IMR-90 (cell line): Measurements from ENCODE around the gene ATG14. TPM values are rescaled to one million over a fixed set of nuclear protein-coding genes. Genes with fewer than 3 reads are reported as not detected.

Experiments
- ATAC-seq: fragments of 200-7000 bp; cut with Tn5 transposase; 2 replicates; pipeline ENCODE4 v1.9.1; 2020; ENCODE audit warnings: low read depth, mild to moderate bottlenecking, moderate library complexity
- BruUV-seq: library from RNA; stranded (reverse); fragments of 400-500 nt; replicated peaks from 2 replicates; lab custom pipeline; 2021; lab: Mats Ljungman, UMichigan
- CTCF ChIA-PET: fragments of 300-600 bp; formaldehyde crosslinking; extraction: SDS; loops from one replicate; lab custom pipeline; 2021; ENCODE audit warnings: antibody characterized with exemption; lab: Yijun Ruan, JAX
- POLR2A ChIA-PET: fragments of 300-600 bp; sonication (Branson Sonifier 250); formaldehyde crosslinking; loops from one replicate; lab custom pipeline; 2022; ENCODE audit warnings: antibody characterized with exemption; ENCODE audit not compliant: unreplicated experiment; lab: Charles Lee
- DNase-seq: peaks from one replicate; pipeline ENCODE4 v3.0.0; 2013
- H2AFZ ChIP-seq: replicated peaks from 2 replicates; pipeline ENCODE3; 2013; ENCODE audit warnings: low read length, mild to moderate bottlenecking; ENCODE audit not compliant: poor library complexity
- H2AK5ac ChIP-seq: 2 replicates; pipeline ENCODE4 v1.6.1; 2013; ENCODE audit warnings: low read depth, low read length, inconsistent platforms
- H2AK9ac ChIP-seq: replicated peaks from 2 replicates; pipeline ENCODE3; 2013; ENCODE audit warnings: mild to moderate bottlenecking, low read depth, low read length, moderate library complexity; ENCODE audit not compliant: poor library complexity
- H2BK120ac ChIP-seq: 2 replicates; pipeline ENCODE4 v1.6.1; 2013; ENCODE audit warnings: low read depth, low read length, inconsistent platforms
- H2BK15ac ChIP-seq: 3 replicates; pipeline ENCODE4 v1.6.1; 2013; ENCODE audit warnings: low read depth, low read length, inconsistent platforms
- H2BK20ac ChIP-seq: 2 replicates; pipeline ENCODE4 v1.6.1; 2013; ENCODE audit warnings: low read depth, mild to moderate bottlenecking, inconsistent platforms, low read length, moderate library complexity
- H2BK5ac ChIP-seq: 2 replicates; pipeline ENCODE4 v1.6.1; 2013; ENCODE audit warnings: mild to moderate bottlenecking, low read depth, low read length, inconsistent platforms; ENCODE audit not compliant: poor library complexity, severe bottlenecking
- H3K14ac ChIP-seq: replicated peaks from 2 replicates; pipeline ENCODE4 v1.6.1; 2013; ENCODE audit warnings: low read depth, low read length, inconsistent platforms
- H3K18ac ChIP-seq: 2 replicates; pipeline ENCODE4 v1.6.1; 2013; ENCODE audit warnings: low read depth, low read length, control low read depth
- H3K23ac ChIP-seq: 2 replicates; pipeline ENCODE4 v1.6.1; 2013; ENCODE audit warnings: low read depth, low read length, inconsistent platforms
- H3K27ac ChIP-seq: 2 replicates; pipeline ENCODE4 v1.5.1; 2013; ENCODE audit warnings: mild to moderate bottlenecking, control low read depth, low read length; ENCODE audit not compliant: insufficient read depth
- H3K27me3 ChIP-seq: 2 replicates; pipeline ENCODE4 v1.6.1; 2013; ENCODE audit warnings: low read length; ENCODE audit not compliant: control insufficient read depth, insufficient read depth
- H3K36me3 ChIP-seq: 2 replicates; pipeline ENCODE4 v1.6.1; 2013; ENCODE audit warnings: low read length, mixed read lengths; ENCODE audit not compliant: control insufficient read depth, insufficient read depth
- H3K4ac ChIP-seq: 2 replicates; pipeline ENCODE4 v1.6.1; 2013; ENCODE audit warnings: low read depth, low read length, inconsistent platforms
- H3K4me1 ChIP-seq: 2 replicates; pipeline ENCODE4 v1.6.1; 2013; ENCODE audit warnings: low read length, mixed read lengths; ENCODE audit not compliant: control insufficient read depth, insufficient read depth
- H3K4me2 ChIP-seq: 2 replicates; pipeline ENCODE4 v1.6.1; 2013; ENCODE audit warnings: low read depth, mild to moderate bottlenecking, control low read depth, low read length, moderate library complexity
- H3K4me3 ChIP-seq: 2 replicates; pipeline ENCODE4 v1.5.1; 2013; ENCODE audit warnings: low read depth, mild to moderate bottlenecking, control low read depth, low read length, moderate library complexity; ENCODE audit not compliant: insufficient read depth
- H3K56ac ChIP-seq: 2 replicates; pipeline ENCODE4 v1.6.1; 2013; ENCODE audit warnings: low read length, inconsistent platforms; ENCODE audit not compliant: insufficient read depth; ENCODE audit errors: extremely low read depth
- H3K79me1 ChIP-seq, 2 experiments: 2 replicates each; pipeline ENCODE4 v1.6.1; 2013; ENCODE audit warnings: low read length in 2 of 2, inconsistent platforms in 1 of 2, low read depth in 1 of 2
- H3K9ac ChIP-seq: 2 replicates; pipeline ENCODE4 v1.6.1; 2013; ENCODE audit warnings: low read depth, low read length, control low read depth
- H3K9me1 ChIP-seq: 2 replicates; pipeline ENCODE4 v1.6.1; 2013; ENCODE audit warnings: low read length, inconsistent platforms; ENCODE audit not compliant: insufficient read depth
- H3K9me3 ChIP-seq: 2 replicates; pipeline ENCODE4 v1.6.1; 2013; ENCODE audit warnings: low read length; ENCODE audit not compliant: control insufficient read depth, insufficient read depth
- H4K20me1 ChIP-seq: 2 replicates; pipeline ENCODE4 v1.6.1; 2013; ENCODE audit warnings: low read length, inconsistent platforms; ENCODE audit not compliant: insufficient read depth
- H4K5ac ChIP-seq: 2 replicates; pipeline ENCODE4 v1.6.1; 2013; ENCODE audit warnings: mild to moderate bottlenecking, low read depth, low read length, control low read depth
- H4K8ac ChIP-seq, 2 experiments: 2 replicates each; pipeline ENCODE4 v1.6.1; 2013; ENCODE audit warnings: low read depth in 2 of 2, low read length in 2 of 2, control low read depth in 1 of 2, inconsistent platforms in 1 of 2
- H4K91ac ChIP-seq: 2 replicates; pipeline ENCODE4 v1.6.1; 2013; ENCODE audit warnings: low read depth, low read length, inconsistent platforms; ENCODE audit not compliant: insufficient read depth
- BHLHE40 ChIP-seq: fragments of 150-350 bp; IDR thresholded peaks from 2 replicates; pipeline ENCODE4 v1.6.1; 2016; ENCODE audit warnings: mild to moderate bottlenecking, low read depth, low read length
- CHD1 ChIP-seq: IDR thresholded peaks from 2 replicates; pipeline ENCODE4 v1.6.1; 2012; ENCODE audit warnings: low read depth, low read length, improper control_type of control experiment
- ELK1 ChIP-seq: fragments of 150-350 bp; IDR thresholded peaks from 2 replicates; pipeline ENCODE4 v1.6.1; 2016; ENCODE audit warnings: low read depth, mild to moderate bottlenecking, low read length, moderate library complexity, borderline replicate concordance
- FOS ChIP-seq: fragments of 150-350 bp; IDR thresholded peaks from 2 replicates; pipeline ENCODE4 v1.6.1; 2016; ENCODE audit warnings: low read depth, low read length
- MAFK ChIP-seq: IDR thresholded peaks from 2 replicates; pipeline ENCODE4 v1.6.1; 2012; ENCODE audit warnings: low read depth, low read length, improper control_type of control experiment
- MAZ ChIP-seq: IDR thresholded peaks from 2 replicates; pipeline ENCODE4 v1.6.1; 2012; ENCODE audit warnings: low read depth, mild to moderate bottlenecking, low read length, improper control_type of control experiment, moderate library complexity, borderline replicate concordance
- MXI1 ChIP-seq: IDR thresholded peaks from 2 replicates; pipeline ENCODE4 v1.6.1; 2012; ENCODE audit warnings: low read depth, mild to moderate bottlenecking, low read length, moderate library complexity, borderline replicate concordance
- NFE2L2 ChIP-seq: fragments of 150-350 bp; IDR thresholded peaks from 2 replicates; pipeline ENCODE4 v1.6.1; 2016; ENCODE audit warnings: low read depth, mild to moderate bottlenecking, low read length
- RAD21 ChIP-seq: IDR thresholded peaks from 2 replicates; pipeline ENCODE4 v1.6.1; 2012; ENCODE audit warnings: low read length, improper control_type of control experiment
- RCOR1 ChIP-seq: IDR thresholded peaks from 2 replicates; pipeline ENCODE4 v1.6.1; 2012; ENCODE audit warnings: mild to moderate bottlenecking, low read length, improper control_type of control experiment; ENCODE audit not compliant: insufficient replicate concordance
- RFX5 ChIP-seq: IDR thresholded peaks from 2 replicates; pipeline ENCODE4 v1.8.0; 2012; ENCODE audit warnings: low read depth, mild to moderate bottlenecking, low read length, moderate library complexity
- SMC3 ChIP-seq: fragments of 150-350 bp; IDR thresholded peaks from 2 replicates; pipeline ENCODE4 v1.6.1; 2016; ENCODE audit warnings: low read depth, mild to moderate bottlenecking, antibody characterized with exemption, low read length, moderate library complexity
- USF2 ChIP-seq: fragments of 150-350 bp; IDR thresholded peaks from 2 replicates; pipeline ENCODE4 v1.6.1; 2017; ENCODE audit warnings: mild to moderate bottlenecking, antibody characterized with exemption, low read length, low read depth
- WGBS, 2 experiments: methylation state at CpG; one replicate each; pipeline versions ENCODE4 v1.1.5 to v1.1.7; 2013; ENCODE audit warnings: missing lambda C conversion rate in 2 of 2; ENCODE audit not compliant: insufficient read length in 1 of 2; ENCODE audit errors: extremely low coverage in 2 of 2; 5-methylcytosine and 5-hydroxymethylcytosine counted together
- dilution Hi-C: fragments of 300-500 bp; cut with HindIII; formaldehyde crosslinking; loops from one replicate; pipeline ENCODE4 v1.14.3; 2018; ENCODE audit warnings: low sequenced_read_pairs; ENCODE audit not compliant: unreplicated experiment
- in situ Hi-C: fragments of 300-500 bp; cut with MboI; formaldehyde crosslinking; loops from 3 replicates; pipeline ENCODE4 v1.14.3; 2019; ENCODE audit warnings: low sequenced_read_pairs, inconsistent platforms, mixed read lengths
- intact Hi-C: fragments of 100-400 bp; cut with micrococcal nuclease; formaldehyde crosslinking; loops from 2 replicates; pipeline ENCODE4 v1.10.0; 2022
- polyA plus RNA-seq, 3 experiments: library from polyadenylated mRNA; depleted of rRNA; stranded (reverse); fragments of >200 nt; gene quantifications; 2 replicates each; pipeline ENCODE4 v1.2.3, GENCODE V29; 2012; ENCODE audit warnings: low replicate concordance in 1 of 3
- total RNA-seq: library from RNA; depleted of rRNA; stranded (reverse); fragments of >200 nt; gene quantifications from 2 replicates; pipeline ENCODE4 v1.2.3, GENCODE V29; 2012
- TF ChIP-seq, protein P1 (sequence below): conservative IDR thresholded peaks from 2 replicates; pipeline ENCODE4 v1.5.1; 2012; ENCODE audit warnings: mild to moderate bottlenecking, low read depth, low read length, improper control_type of control experiment

Gene ATG14
- total and polyA plus RNA-seq, 2 of the 4 experiments (the other 2 are of a cell fraction), result 5.0 to 12.4 TPM

- Histone ChIP-seq H2AK9ac (no peak overlapping the region), H2BK15ac (no peak overlapping the region), H4K91ac (no peak overlapping the region), H4K20me1 (no peaks in the 10 kb centered on the region), H4K8ac (no peak overlapping the region), H3K27me3 (peaks cover 12% of the 10 kb centered on the region), H2AK5ac (no peak overlapping the region), H2AFZ (no peak overlapping the region), H3K9ac (no peak overlapping the region), H3K14ac (no peak overlapping the region), H2BK20ac (no peak overlapping the region), H3K56ac (no peak overlapping the region), H2BK5ac (no peak overlapping the region), H3K4me1 (no peaks in the 10 kb centered on the region), H3K9me1 (no peaks in the 10 kb centered on the region), H3K4ac (no peak overlapping the region), H3K79me1 (no peaks in the 10 kb centered on the region), H3K36me3 (no peaks in the 10 kb centered on the region), H3K18ac (no peak overlapping the region), H3K9me3 (no peaks in the 10 kb centered on the region), H2BK120ac (no peak overlapping the region), H3K4me2 (no peak overlapping the region), H3K23ac (no peak overlapping the region), H3K4me3 (no peak overlapping the region), H3K27ac (no peak overlapping the region), H4K5ac (no peak overlapping the region)
- ChIA-PET CTCF (interaction anchor here (1.7 kb wide), 1 partner anchor 19 kb away, joined by 12 read pairs; no protein-coding TSS in a partner anchor), POLR2A (no interaction called here)
- no peak for TF ChIP-seq MXI1
- no peak for TF ChIP-seq MAFK
- TF ChIP-seq, protein P1, sequence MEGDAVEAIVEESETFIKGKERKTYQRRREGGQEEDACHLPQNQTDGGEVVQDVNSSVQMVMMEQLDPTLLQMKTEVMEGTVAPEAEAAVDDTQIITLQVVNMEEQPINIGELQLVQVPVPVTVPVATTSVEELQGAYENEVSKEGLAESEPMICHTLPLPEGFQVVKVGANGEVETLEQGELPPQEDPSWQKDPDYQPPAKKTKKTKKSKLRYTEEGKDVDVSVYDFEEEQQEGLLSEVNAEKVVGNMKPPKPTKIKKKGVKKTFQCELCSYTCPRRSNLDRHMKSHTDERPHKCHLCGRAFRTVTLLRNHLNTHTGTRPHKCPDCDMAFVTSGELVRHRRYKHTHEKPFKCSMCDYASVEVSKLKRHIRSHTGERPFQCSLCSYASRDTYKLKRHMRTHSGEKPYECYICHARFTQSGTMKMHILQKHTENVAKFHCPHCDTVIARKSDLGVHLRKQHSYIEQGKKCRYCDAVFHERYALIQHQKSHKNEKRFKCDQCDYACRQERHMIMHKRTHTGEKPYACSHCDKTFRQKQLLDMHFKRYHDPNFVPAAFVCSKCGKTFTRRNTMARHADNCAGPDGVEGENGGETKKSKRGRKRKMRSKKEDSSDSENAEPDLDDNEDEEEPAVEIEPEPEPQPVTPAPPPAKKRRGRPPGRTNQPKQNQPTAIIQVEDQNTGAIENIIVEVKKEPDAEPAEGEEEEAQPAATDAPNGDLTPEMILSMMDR, result no peak
- no peak for TF ChIP-seq FOS
- TF ChIP-seq RAD21, result no peak
- no peak for TF ChIP-seq MAZ
- TF ChIP-seq NFE2L2, result no peak
- TF ChIP-seq RCOR1, result no peak
- no peak for TF ChIP-seq BHLHE40
- TF ChIP-seq CHD1, result no peak
- TF ChIP-seq SMC3, result no peak
- TF ChIP-seq ELK1, result no peak
- no peak for TF ChIP-seq USF2
- no peak for TF ChIP-seq RFX5
- intact Hi-C loops (loop anchor here (5.0 to 10.0 kb wide), 3 partner anchors 342 to 680 kb away; partner anchors contain the start of gene PELI2), in situ Hi-C loops (loop anchor here (5.0 to 25.0 kb wide), 2 partner anchors 222 to 903 kb away; no protein-coding TSS in a partner anchor), dilution Hi-C loops (no loop called here)
- ATAC-seq (no peak), DNase-seq (no peak)
- no TSS peak for BruUV-seq
- no CpG with 5 or more reads among the region's 3 CpGs for WGBS, 2 experiments
Measured at GRCh38 chr14:55434805-55435174, 23.2 kb upstream of the ATG14 start.
